ENCODE measurements around the gene MRPL18.

DNA sequence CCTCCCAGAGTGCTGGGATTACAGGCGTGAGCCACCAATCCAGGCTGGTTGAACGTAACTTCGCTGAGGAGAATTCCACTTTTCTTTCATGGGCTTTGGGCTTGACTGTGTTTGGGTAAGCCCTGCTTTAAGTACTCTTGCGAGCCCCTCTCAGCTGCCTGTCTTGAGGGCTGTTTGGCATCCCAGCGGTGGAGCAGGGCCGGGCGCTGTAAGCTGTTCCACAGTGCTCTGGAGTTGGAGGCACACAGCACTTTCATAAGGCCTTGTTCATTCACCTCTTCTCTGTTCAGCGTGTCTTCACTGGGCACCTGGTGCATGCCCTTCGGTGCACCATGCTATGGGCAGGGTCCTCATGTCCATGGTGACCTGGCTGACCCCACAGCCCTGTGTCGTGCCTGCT, 31.5 kb downstream of the MRPL18 start:
- TF ChIP-seq, protein P1, sequence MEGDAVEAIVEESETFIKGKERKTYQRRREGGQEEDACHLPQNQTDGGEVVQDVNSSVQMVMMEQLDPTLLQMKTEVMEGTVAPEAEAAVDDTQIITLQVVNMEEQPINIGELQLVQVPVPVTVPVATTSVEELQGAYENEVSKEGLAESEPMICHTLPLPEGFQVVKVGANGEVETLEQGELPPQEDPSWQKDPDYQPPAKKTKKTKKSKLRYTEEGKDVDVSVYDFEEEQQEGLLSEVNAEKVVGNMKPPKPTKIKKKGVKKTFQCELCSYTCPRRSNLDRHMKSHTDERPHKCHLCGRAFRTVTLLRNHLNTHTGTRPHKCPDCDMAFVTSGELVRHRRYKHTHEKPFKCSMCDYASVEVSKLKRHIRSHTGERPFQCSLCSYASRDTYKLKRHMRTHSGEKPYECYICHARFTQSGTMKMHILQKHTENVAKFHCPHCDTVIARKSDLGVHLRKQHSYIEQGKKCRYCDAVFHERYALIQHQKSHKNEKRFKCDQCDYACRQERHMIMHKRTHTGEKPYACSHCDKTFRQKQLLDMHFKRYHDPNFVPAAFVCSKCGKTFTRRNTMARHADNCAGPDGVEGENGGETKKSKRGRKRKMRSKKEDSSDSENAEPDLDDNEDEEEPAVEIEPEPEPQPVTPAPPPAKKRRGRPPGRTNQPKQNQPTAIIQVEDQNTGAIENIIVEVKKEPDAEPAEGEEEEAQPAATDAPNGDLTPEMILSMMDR (IDR thresholded peaks at IDR 0.05), result no peak
- no peak for TF ChIP-seq POLR2AphosphoS5 (IDR thresholded peaks at IDR 0.05)
